ENCODE results near the gene RALGAPA1. TPM values are rescaled to one million over a fixed set of nuclear protein-coding genes. Genes with fewer than 3 reads are reported as not detected.

RALGAPA1 gene
- total and polyA plus RNA-seq, 2 experiments from 2014 or later, result 21.9 to 27.3 TPM

GRCh38 chr14:35844494-35844893, 35.4 kb upstream of the RALGAPA1 start:
- Mint-ChIP-seq H3K4me1 (no peaks in the 10 kb centered on the region), H3K9me3 (peaks cover 21% of the 10 kb centered on the region), H3K27me3 (ENCODE audit: insufficient read depth, low read depth, poor library complexity) (peaks cover 5% of the 10 kb centered on the region), H3K4me3 (no peak overlapping the region), H3K27ac (no peak overlapping the region), H3K36me3 (ENCODE audit: low read depth) (peaks cover 56% of the 10 kb centered on the region)
- no peaks in the 10 kb centered on the region for H4K20me1 ChIP-seq (replicated peaks; ENCODE audit: insufficient read depth)
- no peak overlapping the region for H2AFZ ChIP-seq
- ATAC-seq (no peak), DNase-seq (ENCODE audit: low spot score) (no peak)
- no peaks in the 10 kb centered on the region for H3F3A ChIP-seq (replicated peaks; ENCODE audit: low read depth)
- no peak overlapping the region for H3K4me2 ChIP-seq
- peaks cover 18% of the 10 kb centered on the region for H3K79me2 ChIP-seq (replicated peaks; ENCODE audit: insufficient read depth)
- H3K27ac ChIP-seq (ENCODE audit: low read depth), result no peak overlapping the region
- no peaks in the 10 kb centered on the region for H3K4me1 ChIP-seq (ENCODE audit: insufficient read depth)
- H3K4me3 ChIP-seq, result no peak overlapping the region
- peaks cover 11% of the 10 kb centered on the region; the same call in 1 of the 2 replicates for H3K36me3 ChIP-seq (ENCODE audit: insufficient read depth)
- no peaks in the 10 kb centered on the region for H3K9me2 ChIP-seq (ENCODE audit: insufficient read depth)
- no peaks in the 10 kb centered on the region for H3K27me3 ChIP-seq (ENCODE audit: insufficient read depth)
- TF ChIP-seq CREB1 (CRISPR knock-in tag; IDR thresholded peaks at IDR 0.05; ENCODE audit: low read depth) (no peak), POLR2AphosphoS5 (IDR thresholded peaks at IDR 0.05; ENCODE audit: low read depth) (no peak), NANOG (IDR thresholded peaks at IDR 0.05; ENCODE audit: borderline replicate concordance) (no peak), ZNF114 (CRISPR knock-in tag; IDR thresholded peaks at IDR 0.05) (no peak), STAT1 (IDR thresholded peaks at IDR 0.05; ENCODE audit: unreplicated experiment) (no peak), ZNF462 (CRISPR knock-in tag; IDR thresholded peaks at IDR 0.05) (no peak), EZH2phosphoT487 (IDR thresholded peaks at IDR 0.05; ENCODE audit: unreplicated experiment) (no peak), EZH2 (IDR thresholded peaks at IDR 0.05; ENCODE audit: low read depth, unreplicated experiment) (no peak), ZNF331 (CRISPR knock-in tag; IDR thresholded peaks at IDR 0.05; ENCODE audit: low read depth) (no peak), ETS1 (IDR thresholded peaks at IDR 0.05) (no peak), REST (IDR thresholded peaks at IDR 0.05; ENCODE audit: unreplicated experiment) (no peak), JUNB (IDR thresholded peaks at IDR 0.05; ENCODE audit: unreplicated experiment) (no peak)
- TF ChIP-seq, protein P1, sequence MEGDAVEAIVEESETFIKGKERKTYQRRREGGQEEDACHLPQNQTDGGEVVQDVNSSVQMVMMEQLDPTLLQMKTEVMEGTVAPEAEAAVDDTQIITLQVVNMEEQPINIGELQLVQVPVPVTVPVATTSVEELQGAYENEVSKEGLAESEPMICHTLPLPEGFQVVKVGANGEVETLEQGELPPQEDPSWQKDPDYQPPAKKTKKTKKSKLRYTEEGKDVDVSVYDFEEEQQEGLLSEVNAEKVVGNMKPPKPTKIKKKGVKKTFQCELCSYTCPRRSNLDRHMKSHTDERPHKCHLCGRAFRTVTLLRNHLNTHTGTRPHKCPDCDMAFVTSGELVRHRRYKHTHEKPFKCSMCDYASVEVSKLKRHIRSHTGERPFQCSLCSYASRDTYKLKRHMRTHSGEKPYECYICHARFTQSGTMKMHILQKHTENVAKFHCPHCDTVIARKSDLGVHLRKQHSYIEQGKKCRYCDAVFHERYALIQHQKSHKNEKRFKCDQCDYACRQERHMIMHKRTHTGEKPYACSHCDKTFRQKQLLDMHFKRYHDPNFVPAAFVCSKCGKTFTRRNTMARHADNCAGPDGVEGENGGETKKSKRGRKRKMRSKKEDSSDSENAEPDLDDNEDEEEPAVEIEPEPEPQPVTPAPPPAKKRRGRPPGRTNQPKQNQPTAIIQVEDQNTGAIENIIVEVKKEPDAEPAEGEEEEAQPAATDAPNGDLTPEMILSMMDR (conservative IDR thresholded peaks at IDR 0.05; ENCODE audit: low read depth in 2 of 2), result no peak

All from GM23338 (cell line).